ENCODE results near the gene CTNNB1. TPM values are rescaled to one million over a fixed set of nuclear protein-coding genes. Genes with fewer than 3 reads are reported as not detected.

CTNNB1 gene
- total RNA-seq, 3 donors from 2014 or later: 419 to 687 (median 617) TPM

- Histone ChIP-seq H3K9me3 (no peaks in the 10 kb centered on the region), H3K36me3 (peaks cover 14% of the 10 kb centered on the region), H3K27ac (no peak overlapping the region), H3K27me3 (no peaks in the 10 kb centered on the region), H3K4me3 (no peak overlapping the region), H3K4me1 (no peaks in the 10 kb centered on the region)
- TF ChIP-seq POLR2AphosphoS5 (IDR thresholded peaks at IDR 0.05): peak in 1 of 3 donors; percentile 4
- TF ChIP-seq, protein P1, sequence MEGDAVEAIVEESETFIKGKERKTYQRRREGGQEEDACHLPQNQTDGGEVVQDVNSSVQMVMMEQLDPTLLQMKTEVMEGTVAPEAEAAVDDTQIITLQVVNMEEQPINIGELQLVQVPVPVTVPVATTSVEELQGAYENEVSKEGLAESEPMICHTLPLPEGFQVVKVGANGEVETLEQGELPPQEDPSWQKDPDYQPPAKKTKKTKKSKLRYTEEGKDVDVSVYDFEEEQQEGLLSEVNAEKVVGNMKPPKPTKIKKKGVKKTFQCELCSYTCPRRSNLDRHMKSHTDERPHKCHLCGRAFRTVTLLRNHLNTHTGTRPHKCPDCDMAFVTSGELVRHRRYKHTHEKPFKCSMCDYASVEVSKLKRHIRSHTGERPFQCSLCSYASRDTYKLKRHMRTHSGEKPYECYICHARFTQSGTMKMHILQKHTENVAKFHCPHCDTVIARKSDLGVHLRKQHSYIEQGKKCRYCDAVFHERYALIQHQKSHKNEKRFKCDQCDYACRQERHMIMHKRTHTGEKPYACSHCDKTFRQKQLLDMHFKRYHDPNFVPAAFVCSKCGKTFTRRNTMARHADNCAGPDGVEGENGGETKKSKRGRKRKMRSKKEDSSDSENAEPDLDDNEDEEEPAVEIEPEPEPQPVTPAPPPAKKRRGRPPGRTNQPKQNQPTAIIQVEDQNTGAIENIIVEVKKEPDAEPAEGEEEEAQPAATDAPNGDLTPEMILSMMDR (IDR thresholded peaks at IDR 0.05): no peak
- no peak for TF ChIP-seq POLR2A (IDR thresholded peaks at IDR 0.05)
- intact Hi-C loops (cut with DNase I; ENCODE audit: low total_unique reads): no loop called here
- no peak for DNase-seq (ENCODE audit: low spot score in 2 of 2)
Measured at GRCh38 chr3:41241800-41242571, 42.7 kb downstream of the CTNNB1 start.

GRCh38 chr3:41243183-41243582 lies 43.9 kb downstream of the CTNNB1 start:
- Histone ChIP-seq H3K27me3 (no peaks in the 10 kb centered on the region), H3K9me3 (no peaks in the 10 kb centered on the region), H3K36me3 (peaks cover 9% of the 10 kb centered on the region), H3K4me3 (no peak overlapping the region), H3K4me1 (no peaks in the 10 kb centered on the region), H3K27ac (no peak overlapping the region)
- no peak for DNase-seq (ENCODE audit: low spot score in 2 of 2)
- intact Hi-C loops (cut with DNase I; ENCODE audit: low total_unique reads): no loop called here
- TF ChIP-seq POLR2A (IDR thresholded peaks at IDR 0.05) (no peak), POLR2AphosphoS5 (IDR thresholded peaks at IDR 0.05) (no peak)
- TF ChIP-seq, protein P1 (IDR thresholded peaks at IDR 0.05): no peak

DNA sequence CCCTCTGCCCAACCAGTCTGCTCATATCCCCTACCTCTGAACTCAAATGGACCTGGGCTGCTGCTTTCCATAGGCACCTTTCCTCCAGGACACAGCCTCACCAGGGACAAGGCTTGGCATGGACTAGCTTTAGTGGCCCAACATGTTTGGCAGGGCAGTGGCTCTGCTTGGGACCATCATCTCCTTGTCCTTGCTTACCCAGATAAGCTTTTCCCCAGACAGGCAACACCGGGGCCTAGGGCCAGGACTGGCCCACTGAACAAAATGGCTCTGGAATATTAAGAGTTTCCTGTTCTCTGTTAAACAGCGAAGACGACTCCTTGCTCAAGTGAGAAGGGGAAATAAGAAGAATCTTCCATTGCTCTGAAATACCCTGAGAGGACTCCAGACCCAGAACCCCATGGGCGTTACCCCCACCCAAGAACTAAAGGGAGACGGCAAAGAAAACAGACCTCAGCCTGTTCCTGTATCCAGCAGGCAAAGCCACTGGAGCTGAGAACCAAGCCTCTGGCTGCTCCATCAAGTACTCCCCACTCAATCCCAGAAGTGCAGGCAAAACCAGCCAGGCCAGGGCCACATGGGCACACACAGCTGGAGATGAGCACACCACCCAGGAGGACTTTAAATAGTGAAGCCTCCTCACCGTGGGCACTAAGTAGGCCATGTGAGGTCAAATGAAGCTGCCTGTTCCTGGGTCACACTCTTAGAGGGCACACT lies 45.5 kb downstream of the CTNNB1 start:
- H3K36me3 ChIP-seq: no peaks in the 10 kb centered on the region
- TF ChIP-seq, protein P1 (IDR thresholded peaks at IDR 0.05): no peak
- TF ChIP-seq POLR2A (IDR thresholded peaks at IDR 0.05): no peak
- no peak for TF ChIP-seq POLR2AphosphoS5 (IDR thresholded peaks at IDR 0.05)
- intact Hi-C loops (cut with DNase I; ENCODE audit: low total_unique reads): no loop called here
- H3K4me1 ChIP-seq: no peaks in the 10 kb centered on the region
- DNase-seq (ENCODE audit: low spot score in 2 of 2): no peak
- no peak overlapping the region for H3K4me3 ChIP-seq
- H3K27ac ChIP-seq: no peak overlapping the region
- H3K27me3 ChIP-seq: no peaks in the 10 kb centered on the region
- no peaks in the 10 kb centered on the region for H3K9me3 ChIP-seq

DNA sequence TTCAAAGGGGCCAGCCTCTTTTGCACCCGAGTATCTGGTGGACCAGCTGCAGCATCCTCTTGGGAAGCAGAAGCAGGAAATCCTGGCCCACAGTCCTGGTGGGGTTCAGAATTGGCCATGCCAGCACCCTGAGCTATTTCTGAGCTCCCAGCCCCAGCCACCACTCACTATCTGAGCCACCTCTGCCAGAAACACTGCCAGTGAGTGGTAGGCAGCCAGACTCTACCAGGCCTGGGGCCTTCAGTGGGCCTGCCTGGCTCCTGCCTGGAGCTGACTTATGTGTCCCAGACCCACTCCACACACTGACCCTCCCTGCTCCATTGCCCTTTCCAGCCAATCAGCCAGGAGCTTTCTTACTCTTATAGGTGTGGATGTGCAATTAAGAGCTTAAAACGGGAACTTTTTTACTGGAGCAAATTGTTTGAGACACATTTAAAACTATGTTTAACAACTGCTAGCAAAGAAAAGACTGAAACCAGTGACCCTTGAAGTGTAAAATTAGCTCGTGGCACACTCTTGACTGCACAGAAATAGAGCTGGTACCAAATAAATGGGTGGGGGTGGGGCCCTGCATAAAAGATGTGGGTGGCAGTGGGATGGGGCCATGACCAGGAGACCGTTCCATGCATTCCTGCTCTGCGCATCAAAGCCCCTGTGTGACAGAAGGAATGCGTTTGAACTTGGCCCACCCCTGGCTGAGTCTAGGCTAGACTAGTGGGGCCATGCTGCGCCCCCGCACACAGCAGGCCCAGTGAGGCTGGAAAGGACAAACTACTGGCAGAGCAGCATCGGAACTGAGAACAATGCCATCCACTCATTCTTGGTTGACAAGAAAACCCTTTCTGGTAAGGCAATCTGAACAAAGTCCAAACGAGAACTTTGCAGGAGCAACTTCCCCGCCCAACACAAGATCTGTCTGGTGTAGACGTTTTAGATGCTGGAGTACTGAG lies 48.0 kb downstream of the CTNNB1 start:
- DNase-seq (ENCODE audit: low spot score in 2 of 2): peak in 1 of 2 donors; percentile 57
- no peak for TF ChIP-seq POLR2AphosphoS5 (IDR thresholded peaks at IDR 0.05)
- Histone ChIP-seq H3K9me3 (no peaks in the 10 kb centered on the region), H3K36me3 (no peaks in the 10 kb centered on the region), H3K27ac (peak overlapping the region; percentile 55 to 69), H3K4me1 (no peaks in the 10 kb centered on the region), H3K4me3 (no peak overlapping the region), H3K27me3 (no peaks in the 10 kb centered on the region)
- intact Hi-C loops (cut with DNase I; ENCODE audit: low total_unique reads): no loop called here

GRCh38 chr3:41248525-41248924 lies 49.2 kb downstream of the CTNNB1 start:
- no peak for TF ChIP-seq POLR2AphosphoS5 (IDR thresholded peaks at IDR 0.05)
- intact Hi-C loops (cut with DNase I; ENCODE audit: low total_unique reads): no loop called here
- DNase-seq (ENCODE audit: low spot score in 2 of 2): no peak
- Histone ChIP-seq H3K27me3 (no peaks in the 10 kb centered on the region), H3K27ac (peak overlapping the region in 1 of 2 donors; percentile 33), H3K9me3 (no peaks in the 10 kb centered on the region), H3K4me3 (no peak overlapping the region), H3K36me3 (no peaks in the 10 kb centered on the region), H3K4me1 (no peaks in the 10 kb centered on the region)

All from breast epithelium (tissue), 4 donors.